Stimulated activated naive CD8-positive, alpha-beta T cell treated with anti-CD3 and anti-CD28 coated beads, Interleukin-15, Interleukin-2, amounts not matched to agents 100 ng/mL and 50 ng/mL, for 24 hours (primary cell): Measurements from ENCODE around the gene STAT5B.
"Not testable (repeated sequence)": the region's sequence is repeated elsewhere in the genome, so short reads cannot be mapped to it uniquely, and the experiment has no call there.

ENCODE experiments used
- H3K27ac Mint-ChIP-seq: one replicate; pipeline ENCODE4 v1.8.0; 2021; ENCODE audit warnings: mild to moderate bottlenecking, mixed read lengths
- H3K27me3 Mint-ChIP-seq: one replicate; pipeline ENCODE4 v1.8.0; 2021; ENCODE audit warnings: mixed read lengths
- H3K36me3 Mint-ChIP-seq: one replicate; pipeline ENCODE4 v1.8.0; 2021; ENCODE audit warnings: low read depth, mixed read lengths
- H3K4me1 Mint-ChIP-seq: one replicate; pipeline ENCODE4 v1.8.0; 2021; ENCODE audit warnings: low read depth, mixed read lengths
- H3K4me3 Mint-ChIP-seq: one replicate; pipeline ENCODE4 v1.8.0; 2021; ENCODE audit warnings: mild to moderate bottlenecking, mixed read lengths
- H3K9me3 Mint-ChIP-seq: one replicate; pipeline ENCODE4 v1.8.0; 2021; ENCODE audit warnings: mixed read lengths

The STAT5B gene

DNA sequence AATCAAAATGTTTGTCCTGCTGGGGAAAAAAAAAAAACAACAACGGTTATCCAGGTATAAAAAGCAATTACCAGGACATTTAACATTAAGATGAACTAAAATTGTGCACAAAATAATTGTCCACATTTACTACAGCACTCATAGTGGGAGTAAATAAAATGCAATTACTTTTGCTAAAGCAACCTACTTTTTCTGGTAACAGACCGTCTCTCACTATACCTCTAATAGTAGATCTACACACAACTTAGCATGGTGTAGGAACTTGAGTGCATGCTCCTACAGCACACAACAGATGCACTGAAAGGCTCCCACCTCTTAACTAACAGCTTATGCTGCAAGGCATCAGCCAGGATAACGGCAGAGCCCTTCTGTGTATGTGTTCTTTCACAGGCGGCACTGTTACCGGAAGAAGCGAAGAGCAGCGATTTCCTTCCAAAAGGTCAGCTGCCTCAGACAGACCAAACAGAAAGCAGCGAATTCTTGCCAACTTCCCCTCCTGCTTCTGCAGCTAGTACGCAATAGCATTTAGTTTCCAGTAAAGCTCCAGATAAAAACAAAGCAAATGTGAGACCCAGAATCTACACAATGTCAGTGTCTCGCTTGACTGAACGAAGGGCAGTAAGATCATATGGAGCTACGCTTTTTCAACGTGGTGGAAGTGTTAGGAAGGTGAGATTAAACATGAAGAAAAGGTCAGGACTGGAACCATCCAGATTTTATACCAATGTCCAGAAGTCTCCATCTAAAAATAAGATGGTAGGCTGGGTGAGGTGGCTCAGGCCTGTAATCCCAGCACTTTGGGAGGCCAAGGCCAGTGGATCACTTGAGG lies 27.6 kb downstream of the STAT5B start:
- Mint-ChIP-seq H3K4me3 (peak overlapping the region; percentile 79), H3K27me3 (no peaks in the 10 kb centered on the region), H3K27ac (peak overlapping the region; percentile 88), H3K36me3 (peaks cover 12% of the 10 kb centered on the region), H3K4me1 (peaks cover 80% of the 10 kb centered on the region), H3K9me3 (no peaks in the 10 kb centered on the region)

GRCh38 chr17:42247734-42248133 lies 28.5 kb downstream of the STAT5B start:
- H3K4me3 Mint-ChIP-seq = no peak overlapping the region
- peaks cover 76% of the 10 kb centered on the region for H3K4me1 Mint-ChIP-seq
- H3K27ac Mint-ChIP-seq = peak overlapping the region; percentile 88
- H3K27me3 Mint-ChIP-seq = no peaks in the 10 kb centered on the region
- peaks cover 8% of the 10 kb centered on the region for H3K36me3 Mint-ChIP-seq
- no peaks in the 10 kb centered on the region for H3K9me3 Mint-ChIP-seq

- Mint-ChIP-seq H3K9me3 (no peaks in the 10 kb centered on the region), H3K36me3 (peaks cover 8% of the 10 kb centered on the region), H3K4me1 (peaks cover 66% of the 10 kb centered on the region), H3K4me3 (peak overlapping the region; percentile 30), H3K27ac (peak overlapping the region; percentile 82), H3K27me3 (no peaks in the 10 kb centered on the region)
Observed at GRCh38 chr17:42246515-42246914, 29.7 kb downstream of the STAT5B start.

- peaks cover 61% of the 10 kb centered on the region for H3K4me1 Mint-ChIP-seq
- H3K27me3 Mint-ChIP-seq, H3K36me3 Mint-ChIP-seq: not testable (repeated sequence)
Observed at GRCh38 chr17:42245183-42245582, 31.0 kb downstream of the STAT5B start.

GRCh38 chr17:42244116-42244515 lies 32.1 kb downstream of the STAT5B start:
- H3K9me3 Mint-ChIP-seq, H3K27me3 Mint-ChIP-seq, H3K4me3 Mint-ChIP-seq, H3K36me3 Mint-ChIP-seq, H3K27ac Mint-ChIP-seq: not testable (repeated sequence)
- H3K4me1 Mint-ChIP-seq = peaks cover 54% of the 10 kb centered on the region

More at GRCh38 chr17:42245183-42245582, 31.0 kb downstream of the STAT5B start:
- not testable (repeated sequence) for H3K9me3 Mint-ChIP-seq, H3K27ac Mint-ChIP-seq, H3K4me3 Mint-ChIP-seq

GRCh38 chr17:42243493-42243982 lies 32.7 kb downstream of the STAT5B start:
- Mint-ChIP-seq H3K27ac (no peak overlapping the region), H3K4me3 (no peak overlapping the region), H3K27me3 (no peaks in the 10 kb centered on the region), H3K4me1 (peaks cover 48% of the 10 kb centered on the region), H3K9me3 (no peaks in the 10 kb centered on the region), H3K36me3 (peaks cover 8% of the 10 kb centered on the region)

- no peak overlapping the region for H3K27ac Mint-ChIP-seq
- H3K4me1 Mint-ChIP-seq = peaks cover 32% of the 10 kb centered on the region
- no peaks in the 10 kb centered on the region for H3K9me3 Mint-ChIP-seq
Observed at GRCh38 chr17:42241871-42242270, 34.3 kb downstream of the STAT5B start.

GRCh38 chr17:42240863-42241262 lies 35.3 kb downstream of the STAT5B start:
- not testable (repeated sequence) for H3K27ac Mint-ChIP-seq, H3K27me3 Mint-ChIP-seq

More at GRCh38 chr17:42241871-42242270, 34.3 kb downstream of the STAT5B start:
- Mint-ChIP-seq H3K4me3 (no peak overlapping the region), H3K27me3 (no peaks in the 10 kb centered on the region), H3K36me3 (peaks cover 3% of the 10 kb centered on the region)

GRCh38 chr17:42240201-42240600 lies 36.0 kb downstream of the STAT5B start:
- no peak overlapping the region for H3K27ac Mint-ChIP-seq
- H3K36me3 Mint-ChIP-seq = peaks cover 3% of the 10 kb centered on the region
- H3K4me3 Mint-ChIP-seq = no peak overlapping the region
- no peaks in the 10 kb centered on the region for H3K9me3 Mint-ChIP-seq
- peaks cover 25% of the 10 kb centered on the region for H3K4me1 Mint-ChIP-seq
- H3K27me3 Mint-ChIP-seq = no peaks in the 10 kb centered on the region

More at GRCh38 chr17:42240863-42241262, 35.3 kb downstream of the STAT5B start:
- not testable (repeated sequence) for H3K4me3 Mint-ChIP-seq, H3K36me3 Mint-ChIP-seq, H3K9me3 Mint-ChIP-seq
- peaks cover 27% of the 10 kb centered on the region for H3K4me1 Mint-ChIP-seq

DNA sequence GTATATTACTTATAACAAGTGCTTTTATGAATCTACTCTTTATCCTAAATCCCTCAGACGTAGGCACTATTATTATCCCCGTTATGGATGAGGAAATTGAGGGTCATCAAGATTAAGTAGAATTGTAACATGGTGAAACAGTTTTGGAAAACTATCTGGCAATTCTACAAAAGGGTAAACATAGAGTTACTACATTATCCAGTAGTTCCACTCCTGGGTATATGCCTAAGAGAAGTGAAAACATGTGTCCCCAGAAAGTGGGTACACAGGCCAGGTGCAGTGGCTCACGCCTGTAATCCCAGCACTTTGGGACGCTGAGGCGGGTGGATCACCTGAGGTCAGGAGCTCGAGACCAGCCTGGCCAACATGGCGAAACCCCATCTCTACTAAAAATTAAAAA lies 36.6 kb downstream of the STAT5B start:
- not testable (repeated sequence) for H3K4me3 Mint-ChIP-seq, H3K27me3 Mint-ChIP-seq, H3K9me3 Mint-ChIP-seq, H3K36me3 Mint-ChIP-seq, H3K27ac Mint-ChIP-seq
- H3K4me1 Mint-ChIP-seq = peaks cover 29% of the 10 kb centered on the region

DNA sequence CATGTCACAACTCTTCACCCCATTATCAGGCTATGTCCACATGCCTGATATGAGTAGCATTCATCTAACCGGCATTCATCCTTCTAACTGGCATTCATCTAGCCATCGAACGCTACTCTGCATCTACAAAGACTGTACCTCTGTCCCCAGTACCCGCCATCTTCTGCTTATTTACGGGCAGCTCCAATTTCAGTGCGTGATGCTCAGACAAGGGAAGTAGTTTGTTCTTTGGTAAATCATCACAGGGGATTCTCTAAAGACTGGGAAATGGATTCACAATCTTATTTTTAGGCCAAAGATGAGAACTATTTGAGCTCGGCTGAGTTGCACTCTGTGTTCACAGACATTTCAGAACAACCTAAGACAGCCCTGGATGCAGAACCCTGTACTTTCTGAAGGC lies 39.4 kb downstream of the STAT5B start:
- no peaks in the 10 kb centered on the region for H3K27me3 Mint-ChIP-seq
- H3K4me3 Mint-ChIP-seq = no peak overlapping the region
- no peaks in the 10 kb centered on the region for H3K36me3 Mint-ChIP-seq
- H3K27ac Mint-ChIP-seq = peak overlapping the region; percentile 40
- peaks cover 23% of the 10 kb centered on the region for H3K4me1 Mint-ChIP-seq
- no peaks in the 10 kb centered on the region for H3K9me3 Mint-ChIP-seq

DNA sequence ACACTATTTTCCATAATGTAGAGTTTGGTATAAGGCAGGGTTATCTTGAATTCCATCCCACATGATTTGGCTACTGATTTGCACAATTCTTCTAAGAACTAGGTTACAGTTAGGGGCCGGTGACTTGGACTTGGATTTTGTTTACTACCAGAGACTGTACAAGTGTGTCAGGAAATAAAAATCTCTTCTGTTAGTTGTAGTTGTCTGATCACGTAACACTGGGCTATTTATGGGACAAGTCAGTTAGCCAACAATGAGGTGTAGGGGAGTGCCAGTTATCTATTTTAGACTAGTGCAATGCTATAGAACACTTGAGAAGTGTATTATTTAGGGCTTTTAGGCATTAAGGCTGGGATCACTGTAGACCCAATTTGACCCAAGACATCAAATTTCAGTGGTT lies 42.2 kb downstream of the STAT5B start:
- Mint-ChIP-seq H3K36me3 (peaks cover 6% of the 10 kb centered on the region), H3K27me3 (no peaks in the 10 kb centered on the region), H3K27ac (no peak overlapping the region), H3K4me1 (peaks cover 18% of the 10 kb centered on the region), H3K4me3 (no peak overlapping the region), H3K9me3 (no peaks in the 10 kb centered on the region)

GRCh38 chr17:42233156-42233555 lies 43.0 kb downstream of the STAT5B start:
- Mint-ChIP-seq H3K27me3 (no peaks in the 10 kb centered on the region), H3K4me3 (no peak overlapping the region), H3K9me3 (no peaks in the 10 kb centered on the region), H3K36me3 (peaks cover 10% of the 10 kb centered on the region), H3K27ac (no peak overlapping the region), H3K4me1 (peaks cover 21% of the 10 kb centered on the region)

DNA sequence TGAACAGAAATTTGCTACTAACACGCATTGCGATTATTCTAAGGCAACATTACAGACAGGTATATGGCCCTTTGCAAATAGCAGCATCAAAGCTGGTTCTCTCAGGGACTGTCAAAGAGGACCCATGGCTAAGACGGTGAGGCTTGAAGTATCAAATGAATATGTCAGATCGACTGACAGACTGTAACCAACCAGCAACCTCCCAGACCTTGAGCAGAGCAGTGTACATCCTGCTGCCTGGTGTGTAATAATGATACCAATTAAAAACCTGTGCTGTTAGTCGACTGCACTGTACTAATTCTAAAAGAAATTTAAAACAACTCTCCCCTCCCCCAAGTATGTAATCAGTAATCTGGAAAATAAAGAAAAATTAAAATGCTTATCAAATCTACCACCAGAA lies 46.0 kb downstream of the STAT5B start:
- Mint-ChIP-seq H3K9me3 (no peaks in the 10 kb centered on the region), H3K4me3 (no peak overlapping the region), H3K27ac (no peak overlapping the region), H3K4me1 (peaks cover 19% of the 10 kb centered on the region), H3K27me3 (no peaks in the 10 kb centered on the region), H3K36me3 (peaks cover 24% of the 10 kb centered on the region)

DNA sequence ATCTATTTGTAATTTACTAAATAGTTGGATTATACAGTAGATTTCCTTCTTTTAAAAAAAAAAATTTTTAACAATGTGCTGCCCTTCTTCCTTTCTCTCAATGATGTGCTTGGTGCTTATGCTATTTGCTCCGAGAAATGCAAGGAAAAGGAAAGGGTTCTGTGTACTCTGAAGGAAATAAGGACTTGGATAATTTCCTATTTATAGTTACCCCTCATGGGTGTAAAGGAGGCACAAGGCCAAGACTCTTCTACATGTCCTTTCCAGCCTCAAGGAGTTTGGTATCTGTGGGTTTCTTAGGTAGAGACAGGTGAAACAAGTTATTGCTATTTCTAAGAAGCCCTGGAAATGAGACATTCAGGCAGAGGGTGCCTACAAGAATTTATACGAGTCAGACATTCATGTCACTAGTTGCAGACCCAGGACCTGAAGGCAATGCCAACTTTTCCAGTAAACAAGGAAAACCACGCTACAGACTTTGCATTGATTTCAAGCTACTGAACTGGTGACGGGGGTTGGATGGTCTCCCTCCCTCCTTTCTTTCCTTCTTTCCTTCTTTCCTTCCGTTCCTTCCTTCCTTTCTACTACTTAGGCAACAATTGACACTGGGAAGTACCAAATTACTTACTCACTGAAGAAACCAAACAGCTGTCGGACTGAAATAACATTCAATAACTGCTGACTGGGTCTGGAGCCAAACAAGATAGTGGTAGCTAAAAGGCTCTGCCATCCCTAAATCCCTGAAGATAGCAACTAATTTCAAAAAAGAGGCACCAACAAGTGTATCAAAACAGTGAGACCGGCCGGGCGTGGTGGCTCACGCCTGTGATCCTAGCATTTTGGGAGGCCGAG lies 48.1 kb downstream of the STAT5B start:
- H3K27me3 Mint-ChIP-seq = no peaks in the 10 kb centered on the region
- H3K27ac Mint-ChIP-seq = peak overlapping the region; percentile 45
- no peaks in the 10 kb centered on the region for H3K9me3 Mint-ChIP-seq
- H3K36me3 Mint-ChIP-seq = peaks cover 35% of the 10 kb centered on the region
- H3K4me3 Mint-ChIP-seq = no peak overlapping the region
- H3K4me1 Mint-ChIP-seq = peaks cover 13% of the 10 kb centered on the region
